Esophagus muscularis mucosa (tissue), 4 donors: ENCODE data around the gene DNAL1.

Experiments used
- EP300 ChIP-seq: sonication (generic); formaldehyde crosslinking; IDR thresholded peaks from one replicate; pipeline ENCODE4 v1.6.1; 2017; ENCODE audit warnings: antibody characterized with exemption
- POLR2A ChIP-seq: fragments of 450-650 bp; IDR thresholded peaks from one replicate; pipeline ENCODE4 v1.6.1; 2017; ENCODE audit warnings: antibody characterized with exemption, moderate library complexity, mild to moderate bottlenecking, low read depth
- TF ChIP-seq, protein P1 (sequence below), 3 experiments: fragments of 200-600 bp in 2 of 3; fragments of 450-650 bp in 1 of 3; sonication (generic) in 2 of 3; IDR thresholded peaks; one replicate each; pipeline ENCODE4 v1.5.1; 2017 to 2019; ENCODE audit warnings: antibody characterized with exemption in 3 of 3, mild to moderate bottlenecking in 2 of 3, moderate library complexity in 1 of 3

DNA sequence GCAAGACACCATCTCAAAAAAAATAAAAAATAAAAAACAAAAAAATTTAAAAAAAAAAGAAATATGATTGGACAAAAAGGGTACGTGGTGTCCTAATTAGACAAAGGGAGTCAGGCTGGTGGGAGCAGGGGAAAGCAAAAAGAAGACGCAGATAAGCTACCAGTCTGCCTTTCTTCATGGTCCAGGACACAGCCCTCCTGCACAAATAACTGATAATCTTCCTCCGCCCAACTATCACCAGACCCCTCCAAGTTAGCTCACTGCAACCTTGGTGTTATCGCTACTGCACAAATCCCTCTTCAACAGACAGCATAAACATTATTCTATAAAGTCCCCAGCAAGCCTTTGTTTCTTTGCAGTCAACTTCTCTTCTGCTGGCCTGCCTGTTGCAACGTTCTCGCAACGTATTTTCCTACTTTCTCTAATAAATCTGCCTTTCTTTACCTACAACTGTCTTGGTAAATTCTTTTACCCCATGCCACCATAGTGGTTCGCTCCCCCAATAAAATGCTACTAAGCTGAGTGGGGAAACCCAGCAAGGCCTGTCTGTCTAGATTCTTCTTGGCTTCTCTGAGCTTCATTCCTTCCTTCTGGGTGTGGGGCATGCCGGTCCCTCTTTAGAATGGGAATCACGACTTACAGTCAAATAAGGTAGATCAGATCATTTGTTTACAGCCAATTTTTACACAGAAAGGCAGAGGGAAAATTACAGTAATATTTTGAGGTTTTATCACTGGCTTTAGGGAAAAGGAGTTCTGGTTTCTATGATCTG is 14.6 kb upstream of the DNAL1 start:
- no peak for TF ChIP-seq POLR2A
- TF ChIP-seq, protein P1, sequence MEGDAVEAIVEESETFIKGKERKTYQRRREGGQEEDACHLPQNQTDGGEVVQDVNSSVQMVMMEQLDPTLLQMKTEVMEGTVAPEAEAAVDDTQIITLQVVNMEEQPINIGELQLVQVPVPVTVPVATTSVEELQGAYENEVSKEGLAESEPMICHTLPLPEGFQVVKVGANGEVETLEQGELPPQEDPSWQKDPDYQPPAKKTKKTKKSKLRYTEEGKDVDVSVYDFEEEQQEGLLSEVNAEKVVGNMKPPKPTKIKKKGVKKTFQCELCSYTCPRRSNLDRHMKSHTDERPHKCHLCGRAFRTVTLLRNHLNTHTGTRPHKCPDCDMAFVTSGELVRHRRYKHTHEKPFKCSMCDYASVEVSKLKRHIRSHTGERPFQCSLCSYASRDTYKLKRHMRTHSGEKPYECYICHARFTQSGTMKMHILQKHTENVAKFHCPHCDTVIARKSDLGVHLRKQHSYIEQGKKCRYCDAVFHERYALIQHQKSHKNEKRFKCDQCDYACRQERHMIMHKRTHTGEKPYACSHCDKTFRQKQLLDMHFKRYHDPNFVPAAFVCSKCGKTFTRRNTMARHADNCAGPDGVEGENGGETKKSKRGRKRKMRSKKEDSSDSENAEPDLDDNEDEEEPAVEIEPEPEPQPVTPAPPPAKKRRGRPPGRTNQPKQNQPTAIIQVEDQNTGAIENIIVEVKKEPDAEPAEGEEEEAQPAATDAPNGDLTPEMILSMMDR (IDR thresholded peaks at IDR 0.05), result no peak
- TF ChIP-seq EP300, result no peak
